Neural cell (in vitro differentiated cells): Measurements from ENCODE around the gene WDTC1. TPM values are rescaled to one million over a fixed set of nuclear protein-coding genes. Genes with fewer than 3 reads are reported as not detected.

Experiments used
- H2AFZ ChIP-seq: fragments of 200-600, 300-800 bp; sonication (generic), shearing (Covaris generic); 2 replicates; pipeline ENCODE4 v1.6.0; 2014; ENCODE audit warnings: low read depth, mild to moderate bottlenecking, antibody characterized with exemption, low read length, moderate library complexity
- H3F3A ChIP-seq: fragments of 200-600 bp; shearing (Covaris generic); 2 replicates; pipeline ENCODE4 v1.6.1; 2016; ENCODE audit warnings: mild to moderate bottlenecking, moderate library complexity, mixed read lengths, antibody characterized with exemption, low read length; ENCODE audit not compliant: insufficient read depth, poor library complexity, severe bottlenecking
- H3K27ac ChIP-seq: fragments of 200-600, 300-800 bp; sonication (generic), shearing (Covaris generic); 2 replicates; pipeline ENCODE4 v1.5.1; 2014; ENCODE audit warnings: mild to moderate bottlenecking, low read length, moderate library complexity
- H3K27me3 ChIP-seq: fragments of 300-800, 200-600 bp; sonication (generic), shearing (Covaris generic); 2 replicates; pipeline ENCODE4 v1.6.0; 2014; ENCODE audit warnings: mild to moderate bottlenecking, low read depth, low read length, moderate library complexity; ENCODE audit not compliant: insufficient read depth
- H3K36me3 ChIP-seq: fragments of 300-800, 200-600 bp; sonication (generic), shearing (Covaris generic); 2 replicates; pipeline ENCODE4 v1.5.1; 2014; ENCODE audit warnings: mild to moderate bottlenecking, antibody characterized with exemption, low read length, moderate library complexity; ENCODE audit not compliant: insufficient read depth
- H3K4me2 ChIP-seq: fragments of 300-800, 200-600 bp; sonication (generic), shearing (Covaris generic); 2 replicates; pipeline ENCODE4 v1.6.0; 2014; ENCODE audit warnings: mild to moderate bottlenecking, low read length
- H3K4me3 ChIP-seq: fragments of 300-800, 200-600 bp; sonication (generic), shearing (Covaris generic); 2 replicates; pipeline ENCODE4 v1.5.1; 2014; ENCODE audit warnings: mild to moderate bottlenecking, low read length, moderate library complexity
- H3K79me2 ChIP-seq: fragments of 200-600 bp; shearing (Covaris generic); replicated peaks from 2 replicates; pipeline ENCODE4 v1.6.0; 2014; ENCODE audit warnings: mild to moderate bottlenecking, low read length, moderate library complexity; ENCODE audit not compliant: insufficient read depth
- H3K9ac ChIP-seq: fragments of 300-800, 200-600 bp; sonication (generic), shearing (Covaris generic); 2 replicates; pipeline ENCODE4 v1.6.1; 2016; ENCODE audit warnings: mild to moderate bottlenecking, low read length, mixed read lengths
- H3K9me2 ChIP-seq: fragments of 200-600 bp; shearing (Covaris generic); 2 replicates; pipeline ENCODE4 v1.6.1; 2016; ENCODE audit warnings: mild to moderate bottlenecking, low read length, mixed read lengths; ENCODE audit not compliant: insufficient read depth
- H3K9me3 ChIP-seq: fragments of 200-600, 300-800 bp; sonication (generic), shearing (Covaris generic); 2 replicates; pipeline ENCODE4 v1.6.1; 2016; ENCODE audit warnings: mild to moderate bottlenecking, mixed run types, low read length, moderate library complexity, mixed read lengths
- H4K20me1 ChIP-seq: fragments of 200-600 bp; shearing (Covaris generic); 2 replicates; pipeline ENCODE4 v1.6.1; 2016; ENCODE audit warnings: mild to moderate bottlenecking, mixed run types; ENCODE audit not compliant: insufficient read depth
- EP300 ChIP-seq: fragments of 450-650 bp; conservative IDR thresholded peaks from 2 replicates; pipeline ENCODE4 v1.6.1; 2014; ENCODE audit warnings: antibody characterized with exemption, mild to moderate bottlenecking, moderate library complexity; ENCODE audit not compliant: poor library complexity, severe bottlenecking
- EZH2 ChIP-seq: fragments of 200-600, 300-800 bp; shearing (Covaris generic), sonication (generic); IDR thresholded peaks from 2 replicates; pipeline ENCODE4 v1.6.1; 2014; ENCODE audit warnings: antibody characterized with exemption, low read length, borderline replicate concordance, mild to moderate bottlenecking; ENCODE audit not compliant: insufficient read depth, poor library complexity, severe bottlenecking
- MXI1 ChIP-seq: fragments of 450-650 bp; conservative IDR thresholded peaks from 2 replicates; pipeline ENCODE4 v1.6.1; 2014; ENCODE audit warnings: antibody characterized with exemption, mild to moderate bottlenecking; ENCODE audit not compliant: poor library complexity, severe bottlenecking
- POLR2AphosphoS5 ChIP-seq: IDR thresholded peaks from 2 replicates; pipeline ENCODE4 v1.6.1; 2012
- RAD21 ChIP-seq: fragments of 450-650 bp; conservative IDR thresholded peaks from 2 replicates; pipeline ENCODE4 v1.6.1; 2014; ENCODE audit warnings: antibody characterized with exemption, mild to moderate bottlenecking, moderate library complexity
- REST ChIP-seq: IDR thresholded peaks from 2 replicates; pipeline ENCODE4 v1.6.1; 2012; ENCODE audit warnings: borderline replicate concordance
- SMC3 ChIP-seq: fragments of 450-650 bp; conservative IDR thresholded peaks from 2 replicates; pipeline ENCODE4 v1.6.1; 2014; ENCODE audit warnings: antibody characterized with exemption, mild to moderate bottlenecking, moderate library complexity; ENCODE audit not compliant: poor library complexity
- TAF1 ChIP-seq: IDR thresholded peaks from 2 replicates; pipeline ENCODE4 v1.6.1; 2012; ENCODE audit warnings: low read depth
- polyA plus RNA-seq: library from polyadenylated mRNA; depleted of rRNA; stranded (reverse); fragments of >200 nt; gene quantifications from 2 replicates; pipeline ENCODE4 v1.2.3, GENCODE V29; 2014
- TF ChIP-seq, protein P1 (sequence below): fragments of 450-650 bp; IDR thresholded peaks from 2 replicates; pipeline ENCODE4 v1.5.1; 2014; ENCODE audit warnings: antibody characterized with exemption, mild to moderate bottlenecking, moderate library complexity; ENCODE audit not compliant: poor library complexity, severe bottlenecking

The WDTC1 gene
- polyA plus RNA-seq, 1 donor from 2014 or later = 10.9 TPM

DNA sequence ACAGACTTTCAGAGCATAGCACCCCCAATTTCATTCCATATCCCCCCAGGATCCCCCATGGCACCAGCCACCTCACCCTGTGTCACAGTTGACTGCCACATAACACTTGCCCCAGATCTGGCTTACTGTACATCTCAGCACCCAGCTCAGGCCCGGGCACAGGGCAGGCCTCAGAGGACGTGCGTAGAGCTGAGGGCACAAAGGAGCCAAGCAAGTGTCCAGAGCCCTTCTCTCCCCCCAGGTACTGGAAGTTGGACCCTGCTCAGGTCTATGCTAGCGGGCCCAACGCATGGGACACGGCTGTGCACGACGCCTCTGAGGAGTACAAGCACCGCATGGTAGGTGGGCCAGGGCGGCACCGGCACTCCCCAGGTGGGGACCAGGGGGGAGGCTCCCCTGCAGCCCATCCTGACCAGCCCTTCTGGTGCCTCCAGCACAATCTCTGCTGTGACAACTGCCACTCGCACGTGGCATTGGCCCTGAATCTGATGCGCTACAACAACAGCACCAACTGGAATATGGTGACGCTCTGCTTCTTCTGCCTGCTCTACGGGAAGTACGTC lies 99.4 kb downstream of the WDTC1 start:
- TF ChIP-seq MXI1 = no peak
- H2AFZ ChIP-seq = no peak overlapping the region
- H3K36me3 ChIP-seq = no peaks in the 10 kb centered on the region
- H3F3A ChIP-seq = no peaks in the 10 kb centered on the region
- H3K4me3 ChIP-seq = no peak overlapping the region
- no peaks in the 10 kb centered on the region for H3K9me3 ChIP-seq
- no peaks in the 10 kb centered on the region for H4K20me1 ChIP-seq
- no peak overlapping the region for H3K27ac ChIP-seq
- H3K4me2 ChIP-seq = no peak overlapping the region
- no peaks in the 10 kb centered on the region for H3K27me3 ChIP-seq
- peaks cover 5% of the 10 kb centered on the region for H3K79me2 ChIP-seq
- H3K9me2 ChIP-seq = no peaks in the 10 kb centered on the region
- H3K9ac ChIP-seq = no peak overlapping the region

DNA sequence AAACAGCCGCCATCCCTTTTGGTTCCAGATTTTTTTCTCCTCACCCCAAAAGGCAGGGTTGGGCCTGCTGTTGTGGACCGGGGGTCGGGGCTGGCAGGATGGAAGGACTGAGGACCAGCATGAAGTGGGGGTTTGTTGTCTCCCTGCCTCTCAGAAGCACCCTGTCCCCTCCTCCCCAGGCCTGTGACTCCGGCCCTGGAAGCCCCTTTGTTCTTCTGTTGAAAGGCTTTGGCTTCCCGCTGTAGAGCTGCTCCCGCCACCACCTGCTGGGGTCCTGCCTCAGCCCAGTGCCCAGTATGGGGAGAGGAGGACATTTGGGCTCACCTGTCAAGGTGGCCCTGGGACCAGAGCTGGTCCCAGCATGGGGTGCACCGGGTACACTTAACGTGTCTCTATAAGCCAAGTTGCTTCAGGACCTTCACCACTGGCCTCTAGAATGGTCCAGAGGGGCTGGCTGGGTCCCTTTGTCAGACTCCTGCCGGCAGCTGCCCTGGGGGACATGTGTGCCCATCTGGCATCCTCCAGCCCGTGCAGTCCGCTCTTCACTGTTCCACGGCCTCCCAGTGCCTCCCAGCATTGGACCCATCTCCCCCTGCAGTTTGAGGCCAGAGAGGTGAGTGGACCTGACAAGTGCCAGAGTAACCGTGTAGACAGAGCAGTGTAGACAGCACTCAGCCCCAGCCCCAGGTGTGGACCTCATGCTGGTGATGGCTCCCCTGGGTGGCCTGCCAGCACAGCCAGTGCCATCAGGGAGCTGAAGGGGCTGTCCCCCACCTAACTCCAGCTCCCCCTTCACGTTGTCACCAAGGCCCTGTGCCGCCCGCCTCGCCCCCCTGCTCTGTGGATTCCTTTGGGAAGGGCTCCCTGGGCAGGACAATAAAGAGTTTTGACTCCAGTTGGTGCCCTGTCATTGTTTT lies 101.3 kb downstream of the WDTC1 start:
- Histone ChIP-seq H3K9me2 (no peaks in the 10 kb centered on the region), H3F3A (no peaks in the 10 kb centered on the region), H3K4me2 (no peak overlapping the region), H3K9me3 (no peaks in the 10 kb centered on the region), H3K4me3 (no peak overlapping the region), H4K20me1 (no peaks in the 10 kb centered on the region), H3K36me3 (no peaks in the 10 kb centered on the region), H3K9ac (no peak overlapping the region), H3K79me2 (no peaks in the 10 kb centered on the region), H2AFZ (no peak overlapping the region), H3K27me3 (no peaks in the 10 kb centered on the region), H3K27ac (no peak overlapping the region)
- no peak for TF ChIP-seq RAD21
- TF ChIP-seq SMC3 = no peak
- TF ChIP-seq POLR2AphosphoS5 = no peak
- TF ChIP-seq EZH2 = no peak
- no peak for TF ChIP-seq TAF1
- TF ChIP-seq REST = no peak
- TF ChIP-seq, protein P1, sequence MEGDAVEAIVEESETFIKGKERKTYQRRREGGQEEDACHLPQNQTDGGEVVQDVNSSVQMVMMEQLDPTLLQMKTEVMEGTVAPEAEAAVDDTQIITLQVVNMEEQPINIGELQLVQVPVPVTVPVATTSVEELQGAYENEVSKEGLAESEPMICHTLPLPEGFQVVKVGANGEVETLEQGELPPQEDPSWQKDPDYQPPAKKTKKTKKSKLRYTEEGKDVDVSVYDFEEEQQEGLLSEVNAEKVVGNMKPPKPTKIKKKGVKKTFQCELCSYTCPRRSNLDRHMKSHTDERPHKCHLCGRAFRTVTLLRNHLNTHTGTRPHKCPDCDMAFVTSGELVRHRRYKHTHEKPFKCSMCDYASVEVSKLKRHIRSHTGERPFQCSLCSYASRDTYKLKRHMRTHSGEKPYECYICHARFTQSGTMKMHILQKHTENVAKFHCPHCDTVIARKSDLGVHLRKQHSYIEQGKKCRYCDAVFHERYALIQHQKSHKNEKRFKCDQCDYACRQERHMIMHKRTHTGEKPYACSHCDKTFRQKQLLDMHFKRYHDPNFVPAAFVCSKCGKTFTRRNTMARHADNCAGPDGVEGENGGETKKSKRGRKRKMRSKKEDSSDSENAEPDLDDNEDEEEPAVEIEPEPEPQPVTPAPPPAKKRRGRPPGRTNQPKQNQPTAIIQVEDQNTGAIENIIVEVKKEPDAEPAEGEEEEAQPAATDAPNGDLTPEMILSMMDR = no peak
- no peak for TF ChIP-seq EP300
